Stimulated activated CD4-positive, alpha-beta T cell treated with anti-CD3 and anti-CD28 coated beads, Interleukin-4, amount 100 ng/mL, for 48 hours (primary cell): ENCODE results near the gene NSDHL.

Source experiments
- DNase-seq, 2 donors: peaks; one replicate each; pipeline ENCODE4 v3.0.0-alpha.2; 2020; ENCODE audit warnings: low read depth in 2 of 2

NSDHL gene

GRCh38 chrX:152844256-152844655 lies 13.4 kb downstream of the NSDHL start:
- no peak for DNase-seq

- no peak for DNase-seq
Measured at GRCh38 chrX:152845618-152846240, 14.9 kb downstream of the NSDHL start.

GRCh38 chrX:152847281-152847680 lies 16.4 kb downstream of the NSDHL start:
- DNase-seq: no peak

- no peak for DNase-seq
Measured at GRCh38 chrX:152850465-152850864, 19.6 kb downstream of the NSDHL start.

GRCh38 chrX:152853986-152854385 lies 23.1 kb downstream of the NSDHL start:
- no peak for DNase-seq

- DNase-seq: no peak
Measured at GRCh38 chrX:152861116-152861515, 30.3 kb downstream of the NSDHL start.

- no peak for DNase-seq
Measured at GRCh38 chrX:152861826-152862225, 31.0 kb downstream of the NSDHL start.

GRCh38 chrX:152865232-152865920 lies 34.5 kb downstream of the NSDHL start:
- DNase-seq: no peak

GRCh38 chrX:152866386-152866785 lies 35.5 kb downstream of the NSDHL start:
- DNase-seq: no peak

- no peak for DNase-seq
Measured at GRCh38 chrX:152869972-152870371, 39.1 kb downstream of the NSDHL start.

GRCh38 chrX:152871260-152871659 lies 40.4 kb downstream of the NSDHL start:
- no peak for DNase-seq

GRCh38 chrX:152872522-152872921 lies 41.7 kb downstream of the NSDHL start:
- no peak for DNase-seq

GRCh38 chrX:152873361-152873760 lies 42.5 kb downstream of the NSDHL start:
- no peak for DNase-seq

- no peak for DNase-seq
Measured at GRCh38 chrX:152876931-152877840, 46.3 kb downstream of the NSDHL start.

- no peak for DNase-seq
Measured at GRCh38 chrX:152878976-152879755, 48.3 kb downstream of the NSDHL start.

- DNase-seq: no peak
Measured at GRCh38 chrX:152881289-152881688, 50.4 kb downstream of the NSDHL start.

- no peak for DNase-seq
Measured at GRCh38 chrX:152884171-152884570, 53.3 kb downstream of the NSDHL start.

GRCh38 chrX:152886716-152887115 lies 55.9 kb downstream of the NSDHL start:
- no peak for DNase-seq

- DNase-seq: no peak
Measured at GRCh38 chrX:152892499-152892898, 61.6 kb downstream of the NSDHL start.

- DNase-seq: no peak
Measured at GRCh38 chrX:152892999-152893891, 62.4 kb downstream of the NSDHL start.
